GM12865 (cell line): ENCODE results near the gene FBXO47.

Experiments used
- DNase-seq: peaks from one replicate; pipeline ENCODE4 v3.0.0; 2010; ENCODE audit warnings: low read depth
- H3K4me3 ChIP-seq: 2 replicates; pipeline ENCODE4 v1.5.1; 2011; ENCODE audit warnings: mild to moderate bottlenecking, low read depth, low read length, control low read depth
- CTCF ChIP-seq: IDR thresholded peaks from 2 replicates; pipeline ENCODE4 v1.5.1; 2011; ENCODE audit warnings: low read length, control low read depth, low read depth, inconsistent platforms; ENCODE audit not compliant: insufficient read depth; ENCODE audit errors: missing control alignments

FBXO47 gene

GRCh38 chr17:38894276-38894675 lies 72.9 kb downstream of the FBXO47 start:
- H3K4me3 ChIP-seq, result no peak overlapping the region
- TF ChIP-seq CTCF, result no peak
- no peak for DNase-seq

GRCh38 chr17:38893607-38894006 lies 73.6 kb downstream of the FBXO47 start:
- no peak for DNase-seq

DNA sequence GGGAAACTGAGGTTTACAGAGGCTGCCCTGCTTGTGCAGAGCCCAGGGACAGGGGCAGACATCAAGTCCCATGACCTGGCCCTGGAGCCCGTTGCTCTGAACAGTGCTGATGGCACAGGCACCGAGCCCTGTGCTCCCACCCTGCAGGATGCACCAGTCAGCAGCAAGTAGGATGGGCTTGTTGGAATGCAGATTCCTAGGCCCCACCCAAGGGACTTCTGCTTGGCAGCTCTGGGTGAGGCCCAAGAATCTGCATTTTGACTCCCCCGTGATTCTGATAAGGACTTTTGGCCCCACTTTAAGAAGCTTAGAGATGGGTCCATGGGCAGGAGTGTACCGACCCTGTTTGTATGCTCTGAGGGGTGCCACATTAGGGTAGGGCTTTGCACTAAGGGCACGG lies 74.1 kb downstream of the FBXO47 start:
- no peak overlapping the region for H3K4me3 ChIP-seq
- no peak for DNase-seq
- TF ChIP-seq CTCF, result no peak

More at GRCh38 chr17:38893607-38894006, 73.6 kb downstream of the FBXO47 start:
- H3K4me3 ChIP-seq, result no peak overlapping the region
- TF ChIP-seq CTCF, result no peak

- TF ChIP-seq CTCF, result no peak
- H3K4me3 ChIP-seq, result no peak overlapping the region
- no peak for DNase-seq
Measured at GRCh38 chr17:38892620-38893019, 74.6 kb downstream of the FBXO47 start.

- DNase-seq, result no peak
- no peak for TF ChIP-seq CTCF
- H3K4me3 ChIP-seq, result no peak overlapping the region
Measured at GRCh38 chr17:38892083-38892482, 75.1 kb downstream of the FBXO47 start.

GRCh38 chr17:38891441-38891840 lies 75.8 kb downstream of the FBXO47 start:
- no peak for DNase-seq
- TF ChIP-seq CTCF, result no peak
- no peak overlapping the region for H3K4me3 ChIP-seq

GRCh38 chr17:38890410-38890746 lies 76.8 kb downstream of the FBXO47 start:
- TF ChIP-seq CTCF, result no peak
- DNase-seq, result no peak
- H3K4me3 ChIP-seq, result no peak overlapping the region
